IMR-90 (cell line): Measurements from ENCODE around the gene INMT. TPM values are rescaled to one million over a fixed set of nuclear protein-coding genes. Genes with fewer than 3 reads are reported as not detected.

Source experiments
- ATAC-seq: fragments of 200-7000 bp; cut with Tn5 transposase; 2 replicates; pipeline ENCODE4 v1.9.1; 2020; ENCODE audit warnings: low read depth, mild to moderate bottlenecking, moderate library complexity
- BruUV-seq: library from RNA; stranded (reverse); fragments of 400-500 nt; replicated peaks from 2 replicates; lab custom pipeline; 2021; lab: Mats Ljungman, UMichigan
- CTCF ChIA-PET: fragments of 300-600 bp; formaldehyde crosslinking; extraction: SDS; loops from one replicate; lab custom pipeline; 2021; ENCODE audit warnings: antibody characterized with exemption; lab: Yijun Ruan, JAX
- POLR2A ChIA-PET: fragments of 300-600 bp; sonication (Branson Sonifier 250); formaldehyde crosslinking; loops from one replicate; lab custom pipeline; 2022; ENCODE audit warnings: antibody characterized with exemption; ENCODE audit not compliant: unreplicated experiment; lab: Charles Lee
- DNase-seq: peaks from one replicate; pipeline ENCODE4 v3.0.0; 2013
- H2AFZ ChIP-seq: replicated peaks from 2 replicates; pipeline ENCODE3; 2013; ENCODE audit warnings: low read length, mild to moderate bottlenecking; ENCODE audit not compliant: poor library complexity
- H2AK5ac ChIP-seq: 2 replicates; pipeline ENCODE4 v1.6.1; 2013; ENCODE audit warnings: low read depth, low read length, inconsistent platforms
- H2AK9ac ChIP-seq: replicated peaks from 2 replicates; pipeline ENCODE3; 2013; ENCODE audit warnings: mild to moderate bottlenecking, low read depth, low read length, moderate library complexity; ENCODE audit not compliant: poor library complexity
- H2BK120ac ChIP-seq: 2 replicates; pipeline ENCODE4 v1.6.1; 2013; ENCODE audit warnings: low read depth, low read length, inconsistent platforms
- H2BK15ac ChIP-seq: 3 replicates; pipeline ENCODE4 v1.6.1; 2013; ENCODE audit warnings: low read depth, low read length, inconsistent platforms
- H2BK20ac ChIP-seq: 2 replicates; pipeline ENCODE4 v1.6.1; 2013; ENCODE audit warnings: low read depth, mild to moderate bottlenecking, inconsistent platforms, low read length, moderate library complexity
- H2BK5ac ChIP-seq: 2 replicates; pipeline ENCODE4 v1.6.1; 2013; ENCODE audit warnings: mild to moderate bottlenecking, low read depth, low read length, inconsistent platforms; ENCODE audit not compliant: poor library complexity, severe bottlenecking
- H3K14ac ChIP-seq: replicated peaks from 2 replicates; pipeline ENCODE4 v1.6.1; 2013; ENCODE audit warnings: low read depth, low read length, inconsistent platforms
- H3K18ac ChIP-seq: 2 replicates; pipeline ENCODE4 v1.6.1; 2013; ENCODE audit warnings: low read depth, low read length, control low read depth
- H3K23ac ChIP-seq: 2 replicates; pipeline ENCODE4 v1.6.1; 2013; ENCODE audit warnings: low read depth, low read length, inconsistent platforms
- H3K27ac ChIP-seq: 2 replicates; pipeline ENCODE4 v1.5.1; 2013; ENCODE audit warnings: mild to moderate bottlenecking, control low read depth, low read length; ENCODE audit not compliant: insufficient read depth
- H3K27me3 ChIP-seq: 2 replicates; pipeline ENCODE4 v1.6.1; 2013; ENCODE audit warnings: low read length; ENCODE audit not compliant: control insufficient read depth, insufficient read depth
- H3K36me3 ChIP-seq: 2 replicates; pipeline ENCODE4 v1.6.1; 2013; ENCODE audit warnings: low read length, mixed read lengths; ENCODE audit not compliant: control insufficient read depth, insufficient read depth
- H3K4ac ChIP-seq: 2 replicates; pipeline ENCODE4 v1.6.1; 2013; ENCODE audit warnings: low read depth, low read length, inconsistent platforms
- H3K4me1 ChIP-seq: 2 replicates; pipeline ENCODE4 v1.6.1; 2013; ENCODE audit warnings: low read length, mixed read lengths; ENCODE audit not compliant: control insufficient read depth, insufficient read depth
- H3K4me2 ChIP-seq: 2 replicates; pipeline ENCODE4 v1.6.1; 2013; ENCODE audit warnings: low read depth, mild to moderate bottlenecking, control low read depth, low read length, moderate library complexity
- H3K4me3 ChIP-seq: 2 replicates; pipeline ENCODE4 v1.5.1; 2013; ENCODE audit warnings: low read depth, mild to moderate bottlenecking, control low read depth, low read length, moderate library complexity; ENCODE audit not compliant: insufficient read depth
- H3K56ac ChIP-seq: 2 replicates; pipeline ENCODE4 v1.6.1; 2013; ENCODE audit warnings: low read length, inconsistent platforms; ENCODE audit not compliant: insufficient read depth; ENCODE audit errors: extremely low read depth
- H3K79me1 ChIP-seq, 2 experiments: 2 replicates each; pipeline ENCODE4 v1.6.1; 2013; ENCODE audit warnings: low read length in 2 of 2, inconsistent platforms in 1 of 2, low read depth in 1 of 2
- H3K9ac ChIP-seq: 2 replicates; pipeline ENCODE4 v1.6.1; 2013; ENCODE audit warnings: low read depth, low read length, control low read depth
- H3K9me1 ChIP-seq: 2 replicates; pipeline ENCODE4 v1.6.1; 2013; ENCODE audit warnings: low read length, inconsistent platforms; ENCODE audit not compliant: insufficient read depth
- H3K9me3 ChIP-seq: 2 replicates; pipeline ENCODE4 v1.6.1; 2013; ENCODE audit warnings: low read length; ENCODE audit not compliant: control insufficient read depth, insufficient read depth
- H4K20me1 ChIP-seq: 2 replicates; pipeline ENCODE4 v1.6.1; 2013; ENCODE audit warnings: low read length, inconsistent platforms; ENCODE audit not compliant: insufficient read depth
- H4K5ac ChIP-seq: 2 replicates; pipeline ENCODE4 v1.6.1; 2013; ENCODE audit warnings: mild to moderate bottlenecking, low read depth, low read length, control low read depth
- H4K8ac ChIP-seq, 2 experiments: 2 replicates each; pipeline ENCODE4 v1.6.1; 2013; ENCODE audit warnings: low read depth in 2 of 2, low read length in 2 of 2, control low read depth in 1 of 2, inconsistent platforms in 1 of 2
- H4K91ac ChIP-seq: 2 replicates; pipeline ENCODE4 v1.6.1; 2013; ENCODE audit warnings: low read depth, low read length, inconsistent platforms; ENCODE audit not compliant: insufficient read depth
- BHLHE40 ChIP-seq: fragments of 150-350 bp; IDR thresholded peaks from 2 replicates; pipeline ENCODE4 v1.6.1; 2016; ENCODE audit warnings: mild to moderate bottlenecking, low read depth, low read length
- CEBPB ChIP-seq: IDR thresholded peaks from 2 replicates; pipeline ENCODE4 v1.6.1; 2012; ENCODE audit warnings: low read depth, low read length, improper control_type of control experiment
- MAFK ChIP-seq: IDR thresholded peaks from 2 replicates; pipeline ENCODE4 v1.6.1; 2012; ENCODE audit warnings: low read depth, low read length, improper control_type of control experiment
- MAZ ChIP-seq: IDR thresholded peaks from 2 replicates; pipeline ENCODE4 v1.6.1; 2012; ENCODE audit warnings: low read depth, mild to moderate bottlenecking, low read length, improper control_type of control experiment, moderate library complexity, borderline replicate concordance
- POLR2A ChIP-seq: IDR thresholded peaks from 2 replicates; pipeline ENCODE4 v1.6.1; 2012; ENCODE audit warnings: mild to moderate bottlenecking, low read depth, low read length
- RAD21 ChIP-seq: IDR thresholded peaks from 2 replicates; pipeline ENCODE4 v1.6.1; 2012; ENCODE audit warnings: low read length, improper control_type of control experiment
- RCOR1 ChIP-seq: IDR thresholded peaks from 2 replicates; pipeline ENCODE4 v1.6.1; 2012; ENCODE audit warnings: mild to moderate bottlenecking, low read length, improper control_type of control experiment; ENCODE audit not compliant: insufficient replicate concordance
- SMC3 ChIP-seq: fragments of 150-350 bp; IDR thresholded peaks from 2 replicates; pipeline ENCODE4 v1.6.1; 2016; ENCODE audit warnings: low read depth, mild to moderate bottlenecking, antibody characterized with exemption, low read length, moderate library complexity
- WGBS, 2 experiments: methylation state at CpG; one replicate each; pipeline versions ENCODE4 v1.1.5 to v1.1.7; 2013; ENCODE audit warnings: missing lambda C conversion rate in 2 of 2; ENCODE audit not compliant: insufficient read length in 1 of 2; ENCODE audit errors: extremely low coverage in 2 of 2; 5-methylcytosine and 5-hydroxymethylcytosine counted together
- dilution Hi-C: fragments of 300-500 bp; cut with HindIII; formaldehyde crosslinking; loops from one replicate; pipeline ENCODE4 v1.14.3; 2018; ENCODE audit warnings: low sequenced_read_pairs; ENCODE audit not compliant: unreplicated experiment
- in situ Hi-C: fragments of 300-500 bp; cut with MboI; formaldehyde crosslinking; loops from 3 replicates; pipeline ENCODE4 v1.14.3; 2019; ENCODE audit warnings: low sequenced_read_pairs, inconsistent platforms, mixed read lengths
- intact Hi-C: fragments of 100-400 bp; cut with micrococcal nuclease; formaldehyde crosslinking; loops from 2 replicates; pipeline ENCODE4 v1.10.0; 2022
- polyA plus RNA-seq, 3 experiments: library from polyadenylated mRNA; depleted of rRNA; stranded (reverse); fragments of >200 nt; gene quantifications; 2 replicates each; pipeline ENCODE4 v1.2.3, GENCODE V29; 2012; ENCODE audit warnings: low replicate concordance in 1 of 3
- total RNA-seq: library from RNA; depleted of rRNA; stranded (reverse); fragments of >200 nt; gene quantifications from 2 replicates; pipeline ENCODE4 v1.2.3, GENCODE V29; 2012

Gene INMT
- total and polyA plus RNA-seq, 2 of the 4 experiments (the other 2 are of a cell fraction) = 0.39 to 2.2 TPM

DNA sequence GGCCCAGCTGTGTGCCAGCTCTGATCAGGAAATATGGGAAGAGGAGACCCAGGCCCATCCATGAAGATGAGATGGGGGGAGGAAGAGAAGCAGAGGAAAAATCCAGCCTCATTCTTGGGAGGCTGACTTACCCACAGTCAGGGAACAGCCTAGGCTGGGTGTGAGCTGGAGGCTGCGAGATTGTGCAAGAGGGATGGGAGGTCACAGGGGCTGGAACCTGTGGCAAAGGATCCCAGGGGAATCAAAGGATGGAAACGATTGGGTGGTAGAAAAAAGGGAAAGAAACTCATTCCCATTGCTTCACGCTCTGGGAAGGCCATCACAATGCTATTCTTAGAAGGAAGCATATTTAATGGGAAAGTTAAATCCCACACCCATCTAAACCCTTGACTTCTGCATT is 43.0 kb upstream of the INMT start:
- Histone ChIP-seq H3K4ac (no peak overlapping the region), H3K9ac (no peak overlapping the region), H3K56ac (no peak overlapping the region), H2AK5ac (no peak overlapping the region), H3K4me1 (no peaks in the 10 kb centered on the region), H3K23ac (no peak overlapping the region), H3K4me3 (no peak overlapping the region), H2BK120ac (no peak overlapping the region), H3K36me3 (no peaks in the 10 kb centered on the region), H4K5ac (no peak overlapping the region), H2AFZ (no peak overlapping the region), H4K91ac (no peak overlapping the region), H4K8ac (no peak overlapping the region), H3K18ac (no peak overlapping the region), H3K9me1 (no peaks in the 10 kb centered on the region), H4K20me1 (no peaks in the 10 kb centered on the region), H2AK9ac (no peak overlapping the region), H2BK15ac (no peak overlapping the region), H2BK5ac (no peak overlapping the region), H3K4me2 (no peak overlapping the region), H3K9me3 (no peaks in the 10 kb centered on the region), H3K14ac (no peak overlapping the region), H3K27me3 (peaks cover 33% of the 10 kb centered on the region), H3K27ac (no peak overlapping the region), H2BK20ac (no peak overlapping the region), H3K79me1 (no peaks in the 10 kb centered on the region)
- ChIA-PET CTCF (no interaction called here), POLR2A (no interaction called here)
- BruUV-seq = no TSS peak
- intact Hi-C loops = no loop called here
- no peak for ATAC-seq
- no CpG with 5 or more reads among the region's 3 CpGs for WGBS, 2 experiments
- dilution Hi-C loops = no loop called here
- TF ChIP-seq RAD21 (no peak), MAFK (no peak), MAZ (no peak), SMC3 (no peak), BHLHE40 (no peak), POLR2A (no peak), CEBPB (peak; percentile 16; the same call in 1 of the 2 replicates), RCOR1 (no peak)
- in situ Hi-C loops = no loop called here
- DNase-seq = no peak
